ENCODE results near the gene NCK1. TPM values are rescaled to one million over a fixed set of nuclear protein-coding genes. Genes with fewer than 3 reads are reported as not detected.
A peak's percentile ranks its signal among the peaks of the same experiment; 100 is the strongest.

NCK1 gene
- total and polyA plus RNA-seq, 2 of the 13 experiments (the other 11 are each of a cell fraction or from before 2014, with no cell fraction given) = 14.7 to 30.4 TPM

GRCh38 chr3:136956971-136957370 is 95.0 kb downstream of the NCK1 start:
- Histone ChIP-seq H3K4me3 (replicated peaks in 1 of 3; ENCODE audit: insufficient read depth in 1 of 3, low read depth in 2 of 3, low read length in 3 of 3) (no peak overlapping the region), H3K27ac (ENCODE audit: extremely low read length, insufficient read depth, low read length) (peak overlapping the region; percentile 41), H3K4me2 (ENCODE audit: low read depth, low read length) (no peak overlapping the region), H3K9me3 (ENCODE audit: low read length) (no peaks in the 10 kb centered on the region), H3K27me3 (ENCODE audit: control insufficient read depth in 1 of 2, insufficient read depth in 2 of 2, low read length in 2 of 2) (no peaks in the 10 kb centered on the region), H3K79me2 (ENCODE audit: insufficient read depth, low read length) (no peaks in the 10 kb centered on the region), H2AFZ (ENCODE audit: low read length) (no peak overlapping the region), H3K4me1 (ENCODE audit: insufficient read depth, low read length) (peaks cover 39% of the 10 kb centered on the region), H3K36me3 (replicated peaks in 1 of 2; ENCODE audit: control insufficient read depth in 1 of 2, insufficient read depth in 2 of 2, low read length in 2 of 2) (no peaks in the 10 kb centered on the region), H3K9ac (ENCODE audit: insufficient read depth, low read depth, low read length) (no peak overlapping the region), H4K20me1 (ENCODE audit: insufficient read depth, low read length) (no peaks in the 10 kb centered on the region)
- TF ChIP-seq ZKSCAN1 (IDR thresholded peaks at IDR 0.05; ENCODE audit: low read length) (peak; percentile 88), ATF5 (CRISPR knock-in tag; IDR thresholded peaks at IDR 0.05; ENCODE audit: low read depth) (no peak), ZNF224 (CRISPR knock-in tag; IDR thresholded peaks at IDR 0.05) (no peak)
- ChIA-PET POLR2A (interaction anchor here (1.3 to 2.3 kb wide), 4 partner anchors 57 to 204 kb away, joined by 3 to 18 read pairs (median 9); partner anchors contain the start of genes NCK1 and STAG1), CTCF (ENCODE audit: low intra/inter-chr PET ratio, low total read pairs) (no interaction called here)
- in situ Hi-C loops (cut with HindIII; ENCODE audit: extremely low pct_ligation_motif_present, low pct_unique_long_range_greater_than_20kb) = no loop called here
- ATAC-seq = no peak
- 95% methylated on average over 2 of the region's 2 CpGs for WGBS (ENCODE audit: low lambda C conversion rate)
- intact Hi-C loops (cut with micrococcal nuclease; ENCODE audit: unreplicated experiment) = no loop called here
- no peak for FAIRE-seq
- BruUV-seq (replicated peaks) = no TSS peak
- DNase-seq (ENCODE audit: low spot score) = no peak

GRCh38 chr3:136957751-136958288 is 95.8 kb downstream of the NCK1 start, which contains the start of gene IL20RB:
IL20RB (plus strand) TSS chr3:136957983; CDS start chr3:136958114, 131 bp downstream.
- WGBS (ENCODE audit: low lambda C conversion rate) = 98% methylated on average over 7 of the region's 7 CpGs
- Histone ChIP-seq H3K4me1 (ENCODE audit: insufficient read depth, low read length) (peaks cover 45% of the 10 kb centered on the region), H3K36me3 (replicated peaks in 1 of 2; ENCODE audit: control insufficient read depth in 1 of 2, insufficient read depth in 2 of 2, low read length in 2 of 2) (no peaks in the 10 kb centered on the region), H3K4me2 (ENCODE audit: low read depth, low read length) (no peak within 1 kb of the TSS), H4K20me1 (ENCODE audit: insufficient read depth, low read length) (no peaks in the 10 kb centered on the region), H3K79me2 (ENCODE audit: insufficient read depth, low read length) (no peaks in the 10 kb centered on the region), H3K9ac (ENCODE audit: insufficient read depth, low read depth, low read length) (no peak within 1 kb of the TSS), H2AFZ (ENCODE audit: low read length) (no peak within 1 kb of the TSS), H3K27me3 (ENCODE audit: control insufficient read depth in 1 of 2, insufficient read depth in 2 of 2, low read length in 2 of 2) (no peaks in the 10 kb centered on the region), H3K27ac (ENCODE audit: extremely low read length, insufficient read depth, low read length) (peak within 1 kb of the TSS; percentile 41), H3K4me3 (replicated peaks in 1 of 3; ENCODE audit: insufficient read depth in 1 of 3, low read depth in 2 of 3, low read length in 3 of 3) (no peak within 1 kb of the TSS), H3K9me3 (ENCODE audit: low read length) (no peaks in the 10 kb centered on the region)
- intact Hi-C loops (cut with micrococcal nuclease; ENCODE audit: unreplicated experiment) = no loop called here
- in situ Hi-C loops (cut with HindIII; ENCODE audit: extremely low pct_ligation_motif_present, low pct_unique_long_range_greater_than_20kb) = no loop called here
- no TSS peak for BruUV-seq (replicated peaks)
- DNase-seq (ENCODE audit: low spot score) (no peak), FAIRE-seq (no peak), ATAC-seq (no peak)
- ChIA-PET CTCF (ENCODE audit: low intra/inter-chr PET ratio, low total read pairs) (no interaction called here), POLR2A (no interaction called here)
- no peak for TF ChIP-seq ZNF549 (CRISPR knock-in tag; IDR thresholded peaks at IDR 0.05)
- no peak for TF ChIP-seq KLF6 (CRISPR knock-in tag; IDR thresholded peaks at IDR 0.05)
- no peak for TF ChIP-seq NCOA2 (CRISPR knock-in tag; IDR thresholded peaks at IDR 0.05)
- no peak for TF ChIP-seq ZNF17 (CRISPR knock-in tag; IDR thresholded peaks at IDR 0.05)
- no peak for TF ChIP-seq KAT2B (IDR thresholded peaks at IDR 0.05; ENCODE audit: borderline replicate concordance, low read depth, low read length)
- TF ChIP-seq ZNF616 (CRISPR knock-in tag; IDR thresholded peaks at IDR 0.05; ENCODE audit: low read depth) = no peak
- no peak for TF ChIP-seq SMC3 (IDR thresholded peaks at IDR 0.05; ENCODE audit: low read length)
- TF ChIP-seq SOX5 (CRISPR knock-in tag; IDR thresholded peaks at IDR 0.05; ENCODE audit: borderline replicate concordance) = no peak
- TF ChIP-seq ZNF20 (CRISPR knock-in tag; IDR thresholded peaks at IDR 0.05) = no peak
- no peak for TF ChIP-seq GATA4 (IDR thresholded peaks at IDR 0.05; ENCODE audit: borderline replicate concordance, low read depth)
- TF ChIP-seq ATAD3A (CRISPR knock-in tag; IDR thresholded peaks at IDR 0.05) = no peak
- TF ChIP-seq ZNF841 (CRISPR knock-in tag; IDR thresholded peaks at IDR 0.05; ENCODE audit: borderline replicate concordance) = no peak
- TF ChIP-seq FOSL2 (CRISPR knock-in tag; IDR thresholded peaks at IDR 0.05) = no peak
- TF ChIP-seq KMT2A (CRISPR knock-in tag; IDR thresholded peaks at IDR 0.05) = no peak
- TF ChIP-seq IRF1 (CRISPR knock-in tag; IDR thresholded peaks at IDR 0.05; ENCODE audit: low read depth) = no peak
